SU-DHL-6 (cell line): ENCODE results near the gene BCL2L1.

ENCODE experiments used
- H2AFZ ChIP-seq: fragments of 200-600 bp; sonication (generic); 2 replicates; pipeline ENCODE4 v1.6.1; 2014; ENCODE audit warnings: low read depth, mild to moderate bottlenecking, moderate library complexity, mixed read lengths, antibody characterized with exemption, low read length; ENCODE audit not compliant: severe bottlenecking
- H3F3A ChIP-seq: fragments of 200-600 bp; shearing (Covaris generic); 2 replicates; pipeline ENCODE4 v1.6.0; 2016; ENCODE audit warnings: antibody characterized with exemption, mild to moderate bottlenecking; ENCODE audit not compliant: insufficient read depth
- H3K27ac ChIP-seq: fragments of 200-600 bp; sonication (generic); 2 replicates; pipeline ENCODE4 v1.5.1; 2016; ENCODE audit warnings: low read depth, mild to moderate bottlenecking, low read length, moderate library complexity, mixed read lengths
- H3K27me3 ChIP-seq: fragments of 200-600 bp; sonication (generic), shearing (Covaris generic); 2 replicates; pipeline ENCODE4 v1.6.0; 2014; ENCODE audit warnings: mild to moderate bottlenecking, low read length
- H3K36me3 ChIP-seq: fragments of 200-600 bp; sonication (generic); 2 replicates; pipeline ENCODE4 v1.6.1; 2014; ENCODE audit warnings: mild to moderate bottlenecking, low read length, mixed read lengths
- H3K4me2 ChIP-seq: fragments of 300-600, 200-600 bp; shearing (Covaris generic), sonication (generic); 2 replicates; pipeline ENCODE4 v1.6.0; 2014; ENCODE audit warnings: low read length, low read depth, mild to moderate bottlenecking; ENCODE audit not compliant: poor library complexity, severe bottlenecking
- H3K4me3 ChIP-seq: fragments of 200-600 bp; sonication (generic); 2 replicates; pipeline ENCODE4 v1.5.1; 2014; ENCODE audit warnings: antibody characterized with exemption, low read length, mild to moderate bottlenecking, mixed read lengths; ENCODE audit not compliant: insufficient read depth, poor library complexity, severe bottlenecking
- H3K79me2 ChIP-seq: fragments of 200-600 bp; sonication (generic); 2 replicates; pipeline ENCODE4 v1.6.1; 2014; ENCODE audit warnings: mild to moderate bottlenecking, low read length, moderate library complexity; ENCODE audit not compliant: insufficient read depth
- H3K9ac ChIP-seq: fragments of 200-600 bp; sonication (generic); 2 replicates; pipeline ENCODE4 v1.7.0; 2014; ENCODE audit warnings: mild to moderate bottlenecking, low read length
- H3K9me2 ChIP-seq: fragments of 200-600 bp; sonication (generic); replicated peaks from 2 replicates; pipeline ENCODE4 v1.6.1; 2014; ENCODE audit warnings: low read length; ENCODE audit not compliant: insufficient read depth
- H3K9me3 ChIP-seq: fragments of 200-600 bp; sonication (generic); 2 replicates; pipeline ENCODE4 v1.6.1; 2014; ENCODE audit warnings: low read length, mixed read lengths; ENCODE audit not compliant: insufficient read depth
- H4K20me1 ChIP-seq: fragments of 200-600 bp; sonication (generic); 2 replicates; pipeline ENCODE4 v1.6.1; 2014; ENCODE audit warnings: low read depth, mild to moderate bottlenecking, antibody characterized with exemption, low read length, moderate library complexity, mixed read lengths
- EZH2phosphoT487 ChIP-seq: fragments of 200-600 bp; sonication (generic), shearing (Covaris generic); conservative IDR thresholded peaks from 2 replicates; pipeline ENCODE4 v1.6.1; 2018; ENCODE audit warnings: mild to moderate bottlenecking, antibody characterized with exemption, low read length, moderate library complexity, mixed read lengths
- TF ChIP-seq, protein P1 (sequence below): fragments of 200-600 bp; sonication (generic); IDR thresholded peaks from one replicate; pipeline ENCODE4 v1.5.1; 2017; ENCODE audit warnings: antibody characterized with exemption, mild to moderate bottlenecking, low read length, moderate library complexity; ENCODE audit not compliant: insufficient read depth, poor library complexity, severe bottlenecking

The BCL2L1 gene

DNA sequence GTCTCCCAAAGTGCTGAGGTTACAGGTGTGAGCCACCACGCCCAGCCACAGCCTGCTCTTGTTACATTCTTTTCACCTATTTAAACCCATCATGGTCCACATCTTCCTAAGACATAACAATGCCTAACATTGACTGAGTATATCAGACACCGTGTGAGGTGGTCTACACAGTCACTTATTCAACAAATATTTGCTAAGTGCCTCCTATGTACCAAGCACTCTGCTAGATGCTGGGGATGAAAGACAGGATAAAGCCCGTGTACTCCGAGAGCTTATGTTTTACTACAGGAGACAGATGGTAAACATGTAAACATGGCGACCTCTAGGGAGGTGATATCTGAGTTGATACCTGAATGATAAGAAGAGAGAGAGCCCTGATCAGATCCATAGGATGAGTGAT lies 12.7 kb downstream of the BCL2L1 start:
- H3K4me3 ChIP-seq = no peak overlapping the region
- H3K9ac ChIP-seq = no peak overlapping the region
- H3K9me2 ChIP-seq = no peaks in the 10 kb centered on the region
- H3K79me2 ChIP-seq = peaks cover 46% of the 10 kb centered on the region; the same call in 1 of the 2 replicates
- 0 out of 2 replicates have a peak overlapping the region, but pooled peaks have one; percentile 14 for H3K27ac ChIP-seq
- H3K4me2 ChIP-seq = no peak overlapping the region
- no peak overlapping the region for H2AFZ ChIP-seq
- TF ChIP-seq EZH2phosphoT487 = no peak
- TF ChIP-seq, protein P1, sequence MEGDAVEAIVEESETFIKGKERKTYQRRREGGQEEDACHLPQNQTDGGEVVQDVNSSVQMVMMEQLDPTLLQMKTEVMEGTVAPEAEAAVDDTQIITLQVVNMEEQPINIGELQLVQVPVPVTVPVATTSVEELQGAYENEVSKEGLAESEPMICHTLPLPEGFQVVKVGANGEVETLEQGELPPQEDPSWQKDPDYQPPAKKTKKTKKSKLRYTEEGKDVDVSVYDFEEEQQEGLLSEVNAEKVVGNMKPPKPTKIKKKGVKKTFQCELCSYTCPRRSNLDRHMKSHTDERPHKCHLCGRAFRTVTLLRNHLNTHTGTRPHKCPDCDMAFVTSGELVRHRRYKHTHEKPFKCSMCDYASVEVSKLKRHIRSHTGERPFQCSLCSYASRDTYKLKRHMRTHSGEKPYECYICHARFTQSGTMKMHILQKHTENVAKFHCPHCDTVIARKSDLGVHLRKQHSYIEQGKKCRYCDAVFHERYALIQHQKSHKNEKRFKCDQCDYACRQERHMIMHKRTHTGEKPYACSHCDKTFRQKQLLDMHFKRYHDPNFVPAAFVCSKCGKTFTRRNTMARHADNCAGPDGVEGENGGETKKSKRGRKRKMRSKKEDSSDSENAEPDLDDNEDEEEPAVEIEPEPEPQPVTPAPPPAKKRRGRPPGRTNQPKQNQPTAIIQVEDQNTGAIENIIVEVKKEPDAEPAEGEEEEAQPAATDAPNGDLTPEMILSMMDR = no peak
- no peaks in the 10 kb centered on the region for H3K9me3 ChIP-seq
- no peaks in the 10 kb centered on the region for H3K27me3 ChIP-seq
- H3F3A ChIP-seq = no peaks in the 10 kb centered on the region; the same call in 1 of the 2 replicates
- no peaks in the 10 kb centered on the region for H4K20me1 ChIP-seq
- 0 out of 2 replicates have a peak, but pooled peaks cover 3% of the 10 kb centered on the region for H3K36me3 ChIP-seq

DNA sequence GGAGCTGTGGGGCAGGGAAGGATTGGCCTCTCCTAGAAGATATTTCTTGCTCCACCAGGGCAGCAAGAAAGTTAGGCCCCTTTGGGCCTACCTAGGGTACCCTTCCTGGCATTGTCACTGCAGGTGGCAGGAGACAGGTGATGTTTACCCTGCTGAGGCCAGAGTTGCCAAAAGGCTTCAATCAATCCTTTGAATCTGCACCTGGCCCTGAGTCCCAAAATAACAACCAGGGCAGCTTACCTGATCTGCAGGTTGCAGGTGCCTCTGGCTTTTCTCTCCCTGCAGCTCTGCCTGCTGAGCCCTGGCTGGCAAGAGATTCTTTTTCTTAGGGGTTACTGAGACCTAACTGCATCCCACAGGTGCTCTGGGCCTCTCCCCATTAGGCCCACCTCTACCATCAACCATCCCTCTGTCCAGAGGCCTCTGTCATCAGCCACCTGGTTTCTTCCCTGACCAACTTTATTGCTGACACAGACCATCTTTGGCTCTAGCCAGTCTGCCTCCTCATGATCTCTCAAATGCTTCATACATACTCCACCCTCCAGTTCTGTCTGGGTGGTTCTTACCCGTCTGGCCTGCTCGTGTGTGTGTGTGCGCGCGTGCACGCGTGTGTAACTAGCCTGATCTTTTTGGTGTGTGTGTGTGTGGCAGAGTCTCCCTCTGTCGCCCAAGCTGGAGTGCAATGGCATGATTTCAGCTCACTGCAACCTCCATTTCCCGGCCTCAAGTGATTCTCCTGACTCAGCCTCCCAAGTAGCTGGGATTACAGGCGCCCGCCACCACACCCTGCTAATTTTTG lies 13.7 kb downstream of the BCL2L1 start:
- Histone ChIP-seq H3K27me3 (no peaks in the 10 kb centered on the region), H3K79me2 (peaks cover 47% of the 10 kb centered on the region), H4K20me1 (no peaks in the 10 kb centered on the region), H2AFZ (no peak overlapping the region), H3K36me3 (0 out of 2 replicates have a peak, but pooled peaks cover 3% of the 10 kb centered on the region), H3K4me2 (peak overlapping the region; percentile 11), H3K9ac (no peak overlapping the region; the same call in 1 of the 2 replicates), H3K4me3 (no peak overlapping the region), H3F3A (no peaks in the 10 kb centered on the region; the same call in 1 of the 2 replicates), H3K9me2 (no peaks in the 10 kb centered on the region), H3K27ac (peak overlapping the region; percentile 59), H3K9me3 (no peaks in the 10 kb centered on the region)
- TF ChIP-seq EZH2phosphoT487 = no peak
- TF ChIP-seq, protein P1 = no peak

- Histone ChIP-seq H3F3A (no peaks in the 10 kb centered on the region; the same call in 1 of the 2 replicates), H3K9ac (no peak overlapping the region), H3K36me3 (0 out of 2 replicates have a peak, but pooled peaks cover 3% of the 10 kb centered on the region), H3K4me3 (no peak overlapping the region), H3K9me2 (no peaks in the 10 kb centered on the region), H3K79me2 (peaks cover 40% of the 10 kb centered on the region), H3K4me2 (peak overlapping the region; percentile 11), H3K27me3 (no peaks in the 10 kb centered on the region), H3K27ac (peak overlapping the region; percentile 59), H2AFZ (no peak overlapping the region), H4K20me1 (no peaks in the 10 kb centered on the region), H3K9me3 (no peaks in the 10 kb centered on the region)
- no peak for TF ChIP-seq EZH2phosphoT487
- TF ChIP-seq, protein P1 = no peak
Measured at GRCh38 chr20:31707994-31708735, 14.5 kb downstream of the BCL2L1 start.
